GM23338 (cell line): Measurements from ENCODE around the gene TRABD2A.

Source experiments
- CREB1 ChIP-seq: fragments of 250-450 bp; sonication (Bioruptor Pico); IDR thresholded peaks from 2 replicates; pipeline ENCODE4 v1.5.0; 2020; ENCODE audit warnings: low read depth, mild to moderate bottlenecking, moderate library complexity
- CTCF ChIP-seq, 2 experiments: fragments of 200-600 bp in 1 of 2; sonication (generic) in 1 of 2; conservative IDR thresholded peaks; 2 replicates each; pipeline versions ENCODE4 v1.5.1 to v1.6.1; 2016 to 2017; ENCODE audit warnings: antibody characterized with exemption in 2 of 2, low read depth in 2 of 2, mild to moderate bottlenecking in 2 of 2, moderate library complexity in 1 of 2
- ETS1 ChIP-seq: IDR thresholded peaks from 2 replicates; pipeline ENCODE4 v1.6.1; 2016; ENCODE audit warnings: antibody characterized with exemption
- EZH2 ChIP-seq: fragments of 200-600 bp; sonication (generic); IDR thresholded peaks from one replicate; pipeline ENCODE4 v1.8.0; 2017; ENCODE audit warnings: antibody characterized with exemption, mild to moderate bottlenecking, low read depth; ENCODE audit not compliant: unreplicated experiment
- EZH2phosphoT487 ChIP-seq: fragments of 200-600 bp; sonication (generic); IDR thresholded peaks from one replicate; pipeline ENCODE4 v1.8.1; 2018; ENCODE audit warnings: antibody characterized with exemption; ENCODE audit not compliant: unreplicated experiment
- JUNB ChIP-seq: IDR thresholded peaks from one replicate; pipeline ENCODE4 v1.6.1; 2016; ENCODE audit warnings: antibody characterized with exemption; ENCODE audit not compliant: unreplicated experiment
- POLR2AphosphoS5 ChIP-seq: IDR thresholded peaks from 2 replicates; pipeline ENCODE4 v1.6.1; 2016; ENCODE audit warnings: antibody characterized with exemption, low read depth
- REST ChIP-seq: IDR thresholded peaks from one replicate; pipeline ENCODE4 v1.6.1; 2018; ENCODE audit warnings: antibody characterized with exemption; ENCODE audit not compliant: unreplicated experiment
- STAT1 ChIP-seq: IDR thresholded peaks from one replicate; pipeline ENCODE4 v1.6.1; 2016; ENCODE audit warnings: antibody characterized with exemption; ENCODE audit not compliant: unreplicated experiment
- ZNF114 ChIP-seq: fragments of 250-450 bp; sonication (Bioruptor Pico); IDR thresholded peaks from 2 replicates; pipeline ENCODE4 v1.5.0; 2020; ENCODE audit warnings: mild to moderate bottlenecking, moderate library complexity
- ZNF462 ChIP-seq: fragments of 250-450 bp; sonication (Bioruptor Pico); IDR thresholded peaks from 2 replicates; pipeline ENCODE4 v1.5.0; 2020; ENCODE audit warnings: mild to moderate bottlenecking, moderate library complexity

- TF ChIP-seq CTCF (conservative IDR thresholded peaks at IDR 0.05; ENCODE audit: low read depth in 2 of 2) (no peak), CREB1 (no peak), REST (no peak), EZH2 (no peak), EZH2phosphoT487 (no peak), ZNF462 (CRISPR knock-in tag) (no peak), POLR2AphosphoS5 (no peak), ETS1 (no peak), JUNB (no peak), STAT1 (no peak), ZNF114 (CRISPR knock-in tag) (no peak)
Observed at GRCh38 chr2:84856787-84857186, 24.1 kb downstream of the TRABD2A start.
